HEK293 (cell line): Measurements from ENCODE around the gene MRPL18.

Experiments used
- TF ChIP-seq, protein P1 (sequence below): fragments of 450-650 bp; formaldehyde crosslinking; IDR thresholded peaks from 2 replicates; pipeline ENCODE4 v1.5.1; 2016; ENCODE audit warnings: missing biosample characterization, missing genetic modification characterization
- TF ChIP-seq, protein P2 (sequence below): fragments of 450-650 bp; formaldehyde crosslinking; IDR thresholded peaks from 2 replicates; pipeline ENCODE4 v1.5.1; 2016; ENCODE audit warnings: missing biosample characterization, missing genetic modification characterization, low read depth

DNA sequence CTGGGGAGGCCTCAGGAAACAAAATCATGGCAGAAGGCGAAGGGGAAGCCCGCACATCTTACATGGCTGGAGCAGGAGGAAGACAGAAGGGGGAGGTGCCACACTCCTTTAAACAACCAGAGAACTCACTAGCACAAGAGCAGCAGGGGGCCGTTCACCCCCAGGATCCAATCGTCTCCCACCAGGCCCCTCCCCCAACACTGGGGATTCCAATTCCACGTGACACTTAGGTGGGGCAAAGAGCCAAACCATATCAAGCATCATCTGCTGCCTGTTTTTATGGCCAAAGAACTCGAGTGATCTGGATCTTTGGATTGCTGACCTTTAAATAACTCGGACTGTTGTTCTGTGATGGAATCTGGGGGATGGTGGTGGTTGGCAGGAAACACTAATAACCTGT lies 37.8 kb downstream of the MRPL18 start:
- TF ChIP-seq, protein P1, sequence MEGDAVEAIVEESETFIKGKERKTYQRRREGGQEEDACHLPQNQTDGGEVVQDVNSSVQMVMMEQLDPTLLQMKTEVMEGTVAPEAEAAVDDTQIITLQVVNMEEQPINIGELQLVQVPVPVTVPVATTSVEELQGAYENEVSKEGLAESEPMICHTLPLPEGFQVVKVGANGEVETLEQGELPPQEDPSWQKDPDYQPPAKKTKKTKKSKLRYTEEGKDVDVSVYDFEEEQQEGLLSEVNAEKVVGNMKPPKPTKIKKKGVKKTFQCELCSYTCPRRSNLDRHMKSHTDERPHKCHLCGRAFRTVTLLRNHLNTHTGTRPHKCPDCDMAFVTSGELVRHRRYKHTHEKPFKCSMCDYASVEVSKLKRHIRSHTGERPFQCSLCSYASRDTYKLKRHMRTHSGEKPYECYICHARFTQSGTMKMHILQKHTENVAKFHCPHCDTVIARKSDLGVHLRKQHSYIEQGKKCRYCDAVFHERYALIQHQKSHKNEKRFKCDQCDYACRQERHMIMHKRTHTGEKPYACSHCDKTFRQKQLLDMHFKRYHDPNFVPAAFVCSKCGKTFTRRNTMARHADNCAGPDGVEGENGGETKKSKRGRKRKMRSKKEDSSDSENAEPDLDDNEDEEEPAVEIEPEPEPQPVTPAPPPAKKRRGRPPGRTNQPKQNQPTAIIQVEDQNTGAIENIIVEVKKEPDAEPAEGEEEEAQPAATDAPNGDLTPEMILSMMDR (tag by site-specific recombination), result no peak
- TF ChIP-seq, protein P2, sequence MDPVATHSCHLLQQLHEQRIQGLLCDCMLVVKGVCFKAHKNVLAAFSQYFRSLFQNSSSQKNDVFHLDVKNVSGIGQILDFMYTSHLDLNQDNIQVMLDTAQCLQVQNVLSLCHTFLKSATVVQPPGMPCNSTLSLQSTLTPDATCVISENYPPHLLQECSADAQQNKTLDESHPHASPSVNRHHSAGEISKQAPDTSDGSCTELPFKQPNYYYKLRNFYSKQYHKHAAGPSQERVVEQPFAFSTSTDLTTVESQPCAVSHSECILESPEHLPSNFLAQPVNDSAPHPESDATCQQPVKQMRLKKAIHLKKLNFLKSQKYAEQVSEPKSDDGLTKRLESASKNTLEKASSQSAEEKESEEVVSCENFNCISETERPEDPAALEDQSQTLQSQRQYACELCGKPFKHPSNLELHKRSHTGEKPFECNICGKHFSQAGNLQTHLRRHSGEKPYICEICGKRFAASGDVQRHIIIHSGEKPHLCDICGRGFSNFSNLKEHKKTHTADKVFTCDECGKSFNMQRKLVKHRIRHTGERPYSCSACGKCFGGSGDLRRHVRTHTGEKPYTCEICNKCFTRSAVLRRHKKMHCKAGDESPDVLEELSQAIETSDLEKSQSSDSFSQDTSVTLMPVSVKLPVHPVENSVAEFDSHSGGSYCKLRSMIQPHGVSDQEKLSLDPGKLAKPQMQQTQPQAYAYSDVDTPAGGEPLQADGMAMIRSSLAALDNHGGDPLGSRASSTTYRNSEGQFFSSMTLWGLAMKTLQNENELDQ (tag by site-specific recombination), result no peak
